ENCODE results near the gene OSBPL8.

The OSBPL8 gene

DNA sequence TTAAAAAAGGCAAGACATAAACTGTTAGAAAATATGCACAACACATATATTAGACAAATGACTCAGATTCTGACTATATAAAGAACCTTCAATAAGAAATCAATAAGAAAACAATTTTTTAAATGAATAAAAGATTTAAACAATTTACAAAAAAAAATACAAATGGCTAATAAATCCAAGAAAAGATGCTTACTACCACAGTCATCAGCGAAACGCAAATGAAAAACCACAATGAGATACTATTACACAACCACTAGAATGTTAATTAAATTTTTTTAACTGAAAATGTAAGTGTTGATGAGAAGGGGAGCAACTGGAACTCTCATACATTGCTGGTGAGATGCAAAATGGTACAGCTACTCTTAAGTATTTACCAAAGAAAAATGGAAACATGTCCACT, 24.4 kb downstream of the OSBPL8 start:
- Histone ChIP-seq H2AFZ (ENCODE audit: low read depth, low read length) (no peak overlapping the region), H3K9ac (ENCODE audit: low read length) (no peak overlapping the region), H3K23ac (ENCODE audit: low read length in 2 of 2) (no peak overlapping the region), H2AK5ac (ENCODE audit: low read length, severe bottlenecking) (no peak overlapping the region), H3K4me1 (ENCODE audit: control insufficient read depth, insufficient read depth, low read depth, low read length) (no peaks in the 10 kb centered on the region), H2BK15ac (ENCODE audit: low read depth, poor library complexity, severe bottlenecking) (no peak overlapping the region), H3K14ac (ENCODE audit: low read length in 2 of 2) (no peak overlapping the region), H3K4me2 (ENCODE audit: low read length, poor library complexity, severe bottlenecking) (no peak overlapping the region), H2BK5ac (ENCODE audit: low read depth, low read length, poor library complexity, severe bottlenecking) (no peak overlapping the region), H3K18ac (ENCODE audit: low read depth in 1 of 2, low read length in 2 of 2) (no peak overlapping the region), H3K36me3 (ENCODE audit: control insufficient read depth in 1 of 2, insufficient read depth in 2 of 2, low read depth in 1 of 2, low read length in 2 of 2) (peaks cover 0 to 20% of the 10 kb centered on the region in 2 experiments), H3K27ac (ENCODE audit: low read length, poor library complexity, severe bottlenecking) (no peak overlapping the region), H4K8ac (ENCODE audit: low read length) (no peak overlapping the region), H3K27me3 (ENCODE audit: control insufficient read depth in 1 of 2, insufficient read depth in 1 of 2, low read length in 2 of 2) (no peaks in the 10 kb centered on the region), H3K9me3 (ENCODE audit: control insufficient read depth, low read length) (no peaks in the 10 kb centered on the region), H2BK12ac (ENCODE audit: low read length in 2 of 2) (no peak overlapping the region), H3K4me3 (ENCODE audit: insufficient read depth in 1 of 2, low read depth in 1 of 2, low read length in 2 of 2) (no peak overlapping the region), H4K91ac (ENCODE audit: low read length) (no peak overlapping the region), H2BK120ac (ENCODE audit: low read depth, low read length) (no peak overlapping the region), H3K4ac (ENCODE audit: low read depth in 1 of 2, low read length in 2 of 2) (no peak overlapping the region), H3K79me1 (replicated peaks; ENCODE audit: low read length, poor library complexity, severe bottlenecking) (peaks cover 11% of the 10 kb centered on the region)
- no peak for DNase-seq
- WGBS = no CpG with 5 or more reads among the region's 2 CpGs

DNA sequence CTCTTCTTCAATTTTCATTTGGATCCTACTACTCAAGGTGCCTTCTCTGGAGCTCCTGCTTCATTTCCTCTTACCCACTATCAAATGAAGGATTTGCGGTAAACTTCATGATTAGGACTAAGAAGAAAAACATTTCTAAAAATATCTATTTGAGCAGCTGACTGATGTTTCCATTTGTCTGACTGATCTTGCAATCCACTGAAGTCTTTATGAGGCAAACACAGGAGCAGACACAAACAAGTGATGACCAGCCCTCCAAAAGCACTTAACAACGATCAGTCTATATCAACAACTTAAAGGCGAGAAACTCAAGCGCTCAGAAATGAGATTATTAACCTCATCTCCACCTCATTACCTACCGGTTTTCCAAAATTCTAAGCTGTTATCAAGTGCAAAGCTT, 26.2 kb downstream of the OSBPL8 start:
- Histone ChIP-seq H3K4me3 (ENCODE audit: insufficient read depth in 1 of 2, low read depth in 1 of 2, low read length in 2 of 2) (no peak overlapping the region), H2AK5ac (ENCODE audit: low read length, severe bottlenecking) (no peak overlapping the region), H3K4me1 (ENCODE audit: control insufficient read depth, insufficient read depth, low read depth, low read length) (no peaks in the 10 kb centered on the region), H3K4me2 (ENCODE audit: low read length, poor library complexity, severe bottlenecking) (no peak overlapping the region), H3K23ac (ENCODE audit: low read length in 2 of 2) (no peak overlapping the region), H2BK12ac (ENCODE audit: low read length in 2 of 2) (no peak overlapping the region), H3K27ac (ENCODE audit: low read length, poor library complexity, severe bottlenecking) (no peak overlapping the region), H2AFZ (ENCODE audit: low read depth, low read length) (no peak overlapping the region), H3K9ac (ENCODE audit: low read length) (no peak overlapping the region), H3K9me3 (ENCODE audit: control insufficient read depth, low read length) (no peaks in the 10 kb centered on the region), H2BK5ac (ENCODE audit: low read depth, low read length, poor library complexity, severe bottlenecking) (no peak overlapping the region), H2BK120ac (ENCODE audit: low read depth, low read length) (no peak overlapping the region), H3K4ac (ENCODE audit: low read depth in 1 of 2, low read length in 2 of 2) (no peak overlapping the region), H3K14ac (ENCODE audit: low read length in 2 of 2) (no peak overlapping the region), H3K18ac (ENCODE audit: low read depth in 1 of 2, low read length in 2 of 2) (no peak overlapping the region), H4K8ac (ENCODE audit: low read length) (no peak overlapping the region), H4K91ac (ENCODE audit: low read length) (no peak overlapping the region), H3K27me3 (ENCODE audit: control insufficient read depth in 1 of 2, insufficient read depth in 1 of 2, low read length in 2 of 2) (no peaks in the 10 kb centered on the region), H3K79me1 (replicated peaks; ENCODE audit: low read length, poor library complexity, severe bottlenecking) (peaks cover 12% of the 10 kb centered on the region), H3K36me3 (ENCODE audit: control insufficient read depth in 1 of 2, insufficient read depth in 2 of 2, low read depth in 1 of 2, low read length in 2 of 2) (peaks cover 0 to 20% of the 10 kb centered on the region in 2 experiments), H2BK15ac (ENCODE audit: low read depth, poor library complexity, severe bottlenecking) (no peak overlapping the region)
- 45% methylated on average over 3 of the region's 5 CpGs for WGBS
- DNase-seq = peak; percentile 84

DNA sequence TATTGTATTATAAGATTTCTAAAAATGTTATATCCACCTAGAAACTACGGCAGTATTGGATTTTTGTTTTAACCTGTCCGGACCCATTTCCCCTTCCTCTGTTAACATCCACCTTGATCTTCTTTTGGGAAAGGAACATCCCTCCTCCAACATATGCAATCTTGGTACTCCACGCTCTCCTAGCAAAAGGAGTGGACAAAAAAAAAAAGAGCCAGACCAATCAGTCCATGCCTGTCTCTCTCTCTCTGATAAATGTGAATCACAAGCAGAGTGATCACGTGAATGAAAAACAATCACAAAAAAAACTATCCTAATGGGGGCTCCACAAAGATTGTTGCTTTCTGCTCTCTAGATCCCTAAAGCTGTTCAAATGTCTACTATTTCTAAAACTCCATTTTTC, 27.1 kb downstream of the OSBPL8 start:
- Histone ChIP-seq H2BK120ac (ENCODE audit: low read depth, low read length) (no peak overlapping the region), H3K23ac (ENCODE audit: low read length in 2 of 2) (no peak overlapping the region), H3K18ac (ENCODE audit: low read depth in 1 of 2, low read length in 2 of 2) (no peak overlapping the region), H3K4me2 (ENCODE audit: low read length, poor library complexity, severe bottlenecking) (no peak overlapping the region), H3K9ac (ENCODE audit: low read length) (no peak overlapping the region), H3K79me1 (replicated peaks; ENCODE audit: low read length, poor library complexity, severe bottlenecking) (peaks cover 10% of the 10 kb centered on the region), H3K4me1 (ENCODE audit: control insufficient read depth, insufficient read depth, low read depth, low read length) (no peaks in the 10 kb centered on the region), H4K91ac (ENCODE audit: low read length) (no peak overlapping the region), H3K4me3 (ENCODE audit: insufficient read depth in 1 of 2, low read depth in 1 of 2, low read length in 2 of 2) (no peak overlapping the region), H3K27ac (ENCODE audit: low read length, poor library complexity, severe bottlenecking) (no peak overlapping the region), H3K4ac (ENCODE audit: low read depth in 1 of 2, low read length in 2 of 2) (no peak overlapping the region), H2BK12ac (ENCODE audit: low read length in 2 of 2) (no peak overlapping the region), H2BK5ac (ENCODE audit: low read depth, low read length, poor library complexity, severe bottlenecking) (no peak overlapping the region), H2AFZ (ENCODE audit: low read depth, low read length) (no peak overlapping the region), H4K8ac (ENCODE audit: low read length) (no peak overlapping the region), H3K27me3 (ENCODE audit: control insufficient read depth in 1 of 2, insufficient read depth in 1 of 2, low read length in 2 of 2) (no peaks in the 10 kb centered on the region), H2AK5ac (ENCODE audit: low read length, severe bottlenecking) (no peak overlapping the region), H3K9me3 (ENCODE audit: control insufficient read depth, low read length) (no peaks in the 10 kb centered on the region), H3K36me3 (ENCODE audit: control insufficient read depth in 1 of 2, insufficient read depth in 2 of 2, low read depth in 1 of 2, low read length in 2 of 2) (peaks cover 0 to 22% of the 10 kb centered on the region in 2 experiments), H2BK15ac (ENCODE audit: low read depth, poor library complexity, severe bottlenecking) (no peak overlapping the region), H3K14ac (ENCODE audit: low read length in 2 of 2) (no peak overlapping the region)
- WGBS = 97% methylated on average over 4 of the region's 4 CpGs
- DNase-seq = no peak

DNA sequence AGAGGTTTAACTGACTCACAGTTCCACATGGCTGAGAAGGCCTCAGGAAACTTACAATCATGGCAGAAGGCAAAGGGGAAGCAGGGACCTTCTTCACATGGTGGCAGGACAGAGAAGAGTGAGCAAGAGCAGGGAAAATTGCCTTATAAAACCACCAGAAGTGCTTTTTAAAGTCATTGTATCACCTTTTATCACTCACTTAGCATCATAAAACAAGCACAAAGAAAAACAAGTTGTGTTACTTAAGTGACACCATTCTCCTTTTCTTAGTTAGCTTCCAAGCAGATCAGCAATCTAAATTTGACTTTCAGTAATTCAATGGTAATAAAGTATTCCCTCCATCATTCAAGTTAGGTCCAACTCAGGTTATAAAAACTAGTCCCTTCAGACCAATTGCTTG, 28.5 kb downstream of the OSBPL8 start:
- Histone ChIP-seq H3K27me3 (ENCODE audit: control insufficient read depth in 1 of 2, insufficient read depth in 1 of 2, low read length in 2 of 2) (no peaks in the 10 kb centered on the region), H2BK5ac (ENCODE audit: low read depth, low read length, poor library complexity, severe bottlenecking) (no peak overlapping the region), H2BK120ac (ENCODE audit: low read depth, low read length) (no peak overlapping the region), H3K4ac (ENCODE audit: low read depth in 1 of 2, low read length in 2 of 2) (no peak overlapping the region), H2AFZ (ENCODE audit: low read depth, low read length) (no peak overlapping the region), H2BK12ac (ENCODE audit: low read length in 2 of 2) (no peak overlapping the region), H3K4me2 (ENCODE audit: low read length, poor library complexity, severe bottlenecking) (no peak overlapping the region), H3K14ac (ENCODE audit: low read length in 2 of 2) (no peak overlapping the region), H3K9ac (ENCODE audit: low read length) (no peak overlapping the region), H3K36me3 (ENCODE audit: control insufficient read depth in 1 of 2, insufficient read depth in 2 of 2, low read depth in 1 of 2, low read length in 2 of 2) (peaks cover 0 to 17% of the 10 kb centered on the region in 2 experiments), H3K23ac (ENCODE audit: low read length in 2 of 2) (no peak overlapping the region), H4K8ac (ENCODE audit: low read length) (no peak overlapping the region), H3K18ac (ENCODE audit: low read depth in 1 of 2, low read length in 2 of 2) (no peak overlapping the region), H4K91ac (ENCODE audit: low read length) (no peak overlapping the region), H2AK5ac (ENCODE audit: low read length, severe bottlenecking) (no peak overlapping the region), H3K4me1 (ENCODE audit: control insufficient read depth, insufficient read depth, low read depth, low read length) (no peaks in the 10 kb centered on the region), H3K9me3 (ENCODE audit: control insufficient read depth, low read length) (no peaks in the 10 kb centered on the region), H3K79me1 (replicated peaks; ENCODE audit: low read length, poor library complexity, severe bottlenecking) (peaks cover 8% of the 10 kb centered on the region), H2BK15ac (ENCODE audit: low read depth, poor library complexity, severe bottlenecking) (no peak overlapping the region), H3K4me3 (ENCODE audit: insufficient read depth in 1 of 2, low read depth in 1 of 2, low read length in 2 of 2) (no peak overlapping the region), H3K27ac (ENCODE audit: low read length, poor library complexity, severe bottlenecking) (no peak overlapping the region)
- DNase-seq = peak; percentile 31
